GM18505 (cell line): ENCODE results near the gene CFAP119.

ENCODE experiments used
- ATAC-seq: cut with Tn5 transposase; IDR thresholded peaks from one replicate; pipeline ENCODE4 v1.9.1; 2021; ENCODE audit not compliant: unreplicated experiment
- POLR2A ChIP-seq: IDR thresholded peaks from 4 replicates; pipeline ENCODE4 v1.6.1; 2011; ENCODE audit warnings: borderline replicate concordance; ENCODE audit not compliant: insufficient read depth, insufficient read length; ENCODE audit errors: extremely low read depth

The CFAP119 gene

GRCh38 chr16:30762991-30763725 is 1.3 kb upstream of the CFAP119 start:
- no peak for ATAC-seq
- TF ChIP-seq POLR2A = no peak

- ATAC-seq = peak; percentile 23
- peak; percentile 21 for TF ChIP-seq POLR2A
Observed at GRCh38 chr16:30761427-30761927, 385 bp downstream of the CFAP119 start.

- no peak for ATAC-seq
Observed at GRCh38 chr16:30760577-30761426, 1.1 kb downstream of the CFAP119 start.

GRCh38 chr16:30760001-30760559 is 1.8 kb downstream of the CFAP119 start:
- ATAC-seq = no peak
- TF ChIP-seq POLR2A = no peak

More at GRCh38 chr16:30760577-30761426, 1.1 kb downstream of the CFAP119 start:
- no peak for TF ChIP-seq POLR2A

- ATAC-seq = no peak
Observed at GRCh38 chr16:30758988-30759491, 2.8 kb downstream of the CFAP119 start.

GRCh38 chr16:30757316-30757715 is 4.5 kb downstream of the CFAP119 start:
- TF ChIP-seq POLR2A = no peak
- ATAC-seq = no peak

More at GRCh38 chr16:30758988-30759491, 2.8 kb downstream of the CFAP119 start:
- no peak for TF ChIP-seq POLR2A

GRCh38 chr16:30756781-30757100 is 5.1 kb downstream of the CFAP119 start:
- ATAC-seq = no peak
- no peak for TF ChIP-seq POLR2A

- TF ChIP-seq POLR2A = no peak
- ATAC-seq = no peak
Observed at GRCh38 chr16:30755955-30756780, 5.7 kb downstream of the CFAP119 start.

GRCh38 chr16:30753596-30753995 is 8.3 kb downstream of the CFAP119 start:
- TF ChIP-seq POLR2A = no peak

GRCh38 chr16:30750876-30751465 is 10.9 kb downstream of the CFAP119 start:
- no peak for TF ChIP-seq POLR2A
- ATAC-seq = no peak

More at GRCh38 chr16:30753596-30753995, 8.3 kb downstream of the CFAP119 start:
- ATAC-seq = no peak

GRCh38 chr16:30750201-30750600 is 11.7 kb downstream of the CFAP119 start:
- TF ChIP-seq POLR2A = no peak
- no peak for ATAC-seq
